ENCODE results near the gene TRHDE.

TRHDE gene

DNA sequence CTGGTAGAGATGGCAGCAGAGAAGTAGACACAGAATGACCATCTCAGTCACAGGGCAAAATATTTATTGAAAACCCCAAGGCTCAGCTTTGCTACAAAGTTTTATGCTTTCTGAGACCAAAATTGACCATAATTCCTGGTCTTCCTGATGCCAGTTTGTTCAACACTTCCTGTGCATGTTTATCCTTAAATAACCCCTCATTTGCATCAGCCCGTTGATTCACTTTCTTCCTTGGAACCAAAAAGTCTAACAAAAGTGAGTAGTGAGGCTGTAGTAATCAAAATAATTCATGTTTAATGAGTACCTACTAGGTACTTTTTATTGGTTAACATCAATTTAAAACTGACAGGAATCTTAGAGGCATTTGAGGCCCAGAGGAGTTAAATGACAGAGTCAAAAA, 51.7 kb downstream of the TRHDE start:
- no peak for DNase-seq (ENCODE audit: low read depth)

GRCh38 chr12:72330301-72330700, 58.1 kb downstream of the TRHDE start:
- DNase-seq (ENCODE audit: low read depth): no peak

GRCh38 chr12:72330784-72331183, 58.6 kb downstream of the TRHDE start:
- no peak for DNase-seq (ENCODE audit: low read depth)

DNA sequence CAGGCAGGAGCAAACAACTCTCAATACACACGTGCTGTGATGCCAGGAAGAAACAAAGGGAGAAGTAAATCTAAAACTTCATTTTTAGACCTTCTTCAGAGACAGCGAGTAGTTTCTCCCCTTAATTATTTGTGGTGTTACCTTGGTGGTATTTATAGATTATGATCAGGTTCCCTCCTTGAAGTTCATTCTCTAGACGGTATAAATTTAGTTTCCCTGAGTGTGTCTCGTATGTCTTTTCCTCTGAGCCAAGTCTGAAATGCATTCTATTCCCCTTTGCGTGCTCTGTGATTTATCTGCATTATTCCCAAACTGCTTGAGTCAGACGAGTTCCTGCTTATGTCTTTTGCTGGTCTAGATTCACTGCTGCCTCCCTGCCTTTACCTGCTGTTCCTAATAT, 65.2 kb downstream of the TRHDE start:
- DNase-seq (ENCODE audit: low read depth): no peak

DNA sequence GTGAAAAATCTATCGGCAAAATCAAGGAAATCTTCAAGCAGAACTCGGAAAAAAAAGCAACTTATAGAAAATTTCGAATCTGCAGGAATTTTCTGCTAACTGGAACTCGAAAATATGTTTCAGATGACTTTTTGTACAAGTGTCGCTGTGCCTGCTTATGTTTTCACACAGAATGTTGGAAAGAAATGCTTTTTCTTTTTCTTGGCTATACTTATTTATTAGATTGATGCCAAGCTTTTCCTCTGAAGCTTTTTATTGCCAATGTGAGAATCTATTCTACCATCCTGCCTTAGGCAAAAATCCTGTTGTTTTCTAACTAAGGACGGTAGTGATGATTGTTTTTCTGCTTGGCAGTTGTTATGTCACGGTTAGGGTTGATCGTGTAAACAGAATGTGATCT, 65.8 kb downstream of the TRHDE start:
- no peak for DNase-seq (ENCODE audit: low read depth)

GRCh38 chr12:72338437-72338836, 66.3 kb downstream of the TRHDE start:
- no peak for DNase-seq (ENCODE audit: low read depth)

DNA sequence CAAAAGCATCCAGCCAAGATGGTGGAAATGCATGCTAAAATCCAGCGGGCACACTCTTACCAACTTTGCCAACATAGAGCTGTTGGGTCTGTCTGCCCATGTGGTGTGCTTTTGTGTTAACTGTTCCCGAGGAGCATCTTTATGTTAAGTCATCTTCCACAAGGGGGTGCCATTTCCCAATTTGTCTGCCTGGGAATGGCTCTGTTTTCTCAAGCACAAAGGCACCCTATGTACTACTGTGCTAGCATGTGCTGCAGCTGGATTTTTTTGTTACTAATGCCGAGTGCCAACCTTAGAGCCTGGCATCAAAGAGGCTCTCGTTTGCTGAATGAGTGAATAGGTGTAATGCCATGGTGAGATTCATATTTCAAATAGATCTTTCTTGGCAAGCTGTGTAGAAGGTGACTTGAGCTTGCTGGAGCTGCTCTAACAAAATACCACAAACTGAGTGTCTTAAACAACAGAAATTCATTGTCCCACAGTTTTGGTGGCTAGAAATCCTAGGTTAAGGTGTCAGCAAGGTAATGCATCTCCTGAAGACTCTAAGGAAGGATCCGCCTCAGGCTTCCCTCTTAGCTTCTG, 74.3 kb downstream of the TRHDE start:
- DNase-seq (ENCODE audit: low read depth): no peak

GRCh38 chr12:72349491-72349890, 77.3 kb downstream of the TRHDE start:
- DNase-seq (ENCODE audit: low read depth): no peak

GRCh38 chr12:72359416-72359815, 87.2 kb downstream of the TRHDE start:
- DNase-seq (ENCODE audit: low read depth): no peak

DNA sequence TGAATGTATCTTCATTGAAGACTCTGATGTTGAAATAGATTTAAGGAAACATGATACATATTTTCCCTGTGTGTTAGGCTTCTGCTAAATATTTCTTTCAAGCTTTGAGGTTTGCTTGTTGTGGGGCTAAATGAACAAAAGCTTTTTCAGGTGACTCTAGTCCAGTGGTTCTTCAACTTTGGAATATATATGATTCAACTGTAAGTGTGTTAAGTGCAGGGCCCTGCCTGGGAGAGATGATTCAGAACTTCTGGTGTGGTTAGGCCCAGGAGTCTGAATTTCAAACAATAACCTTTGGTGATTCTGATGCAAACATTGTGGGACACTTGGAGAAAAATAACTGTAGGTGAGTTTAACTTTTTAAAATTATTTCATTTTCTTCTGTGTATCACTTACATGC, 93.0 kb downstream of the TRHDE start:
- no peak for DNase-seq (ENCODE audit: low read depth)

GRCh38 chr12:72366255-72366654, 94.1 kb downstream of the TRHDE start:
- DNase-seq (ENCODE audit: low read depth): no peak

GRCh38 chr12:72368298-72368697, 96.1 kb downstream of the TRHDE start:
- no peak for DNase-seq (ENCODE audit: low read depth)

- no peak for DNase-seq (ENCODE audit: low read depth)
Observed at GRCh38 chr12:72368719-72369422, 96.7 kb downstream of the TRHDE start.

DNA sequence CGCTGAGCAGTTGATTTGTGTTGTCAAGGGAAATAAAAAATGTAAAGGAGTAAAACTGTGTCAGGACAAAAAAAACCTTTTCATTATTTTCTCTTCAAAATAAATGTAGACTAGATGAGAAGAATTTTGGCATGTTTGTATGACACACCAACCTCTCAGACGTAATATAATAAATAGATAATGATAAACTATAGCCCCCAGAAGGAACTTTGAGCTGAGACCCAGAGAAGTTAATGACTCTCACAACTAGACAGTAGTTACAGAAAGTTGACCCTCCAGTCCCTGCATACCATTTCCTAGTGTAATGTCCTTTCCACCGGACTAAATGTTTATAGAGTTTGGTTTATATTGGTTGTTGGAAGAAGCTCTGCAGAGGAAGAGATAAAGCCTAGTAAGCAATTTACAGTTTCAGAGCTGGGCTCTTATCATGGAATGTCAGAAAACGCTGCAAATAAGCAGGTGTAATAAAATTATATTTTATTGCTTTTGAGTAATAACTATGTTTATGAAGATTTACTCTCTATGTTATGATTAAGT, 97.3 kb downstream of the TRHDE start:
- DNase-seq (ENCODE audit: low read depth): no peak

DNA sequence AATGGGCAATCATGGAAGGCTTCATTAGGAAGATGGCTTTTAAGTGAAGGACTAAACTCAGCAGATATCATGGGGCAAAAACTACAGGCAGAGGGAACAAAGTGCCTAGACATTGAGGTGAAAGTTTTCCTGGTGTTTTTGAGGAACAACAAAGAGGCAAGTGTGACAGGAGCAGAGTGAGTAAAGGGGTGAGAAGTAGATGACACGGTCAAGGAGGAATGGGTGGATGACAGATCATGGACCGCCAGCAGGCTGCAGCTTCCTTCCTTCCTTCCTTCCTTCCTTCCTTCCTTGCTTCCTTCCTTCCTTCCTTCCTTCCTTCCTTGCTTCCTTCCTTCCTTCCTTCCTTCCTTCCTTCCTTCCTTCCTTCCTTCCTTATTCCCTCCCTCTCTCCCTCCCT, 108.3 kb downstream of the TRHDE start:
- no peak for DNase-seq (ENCODE audit: low read depth)

GRCh38 chr12:72388322-72388721, 116.2 kb downstream of the TRHDE start:
- no peak for DNase-seq (ENCODE audit: low read depth)

- DNase-seq (ENCODE audit: low read depth): no peak
Observed at GRCh38 chr12:72390146-72390545, 118.0 kb downstream of the TRHDE start.

DNA sequence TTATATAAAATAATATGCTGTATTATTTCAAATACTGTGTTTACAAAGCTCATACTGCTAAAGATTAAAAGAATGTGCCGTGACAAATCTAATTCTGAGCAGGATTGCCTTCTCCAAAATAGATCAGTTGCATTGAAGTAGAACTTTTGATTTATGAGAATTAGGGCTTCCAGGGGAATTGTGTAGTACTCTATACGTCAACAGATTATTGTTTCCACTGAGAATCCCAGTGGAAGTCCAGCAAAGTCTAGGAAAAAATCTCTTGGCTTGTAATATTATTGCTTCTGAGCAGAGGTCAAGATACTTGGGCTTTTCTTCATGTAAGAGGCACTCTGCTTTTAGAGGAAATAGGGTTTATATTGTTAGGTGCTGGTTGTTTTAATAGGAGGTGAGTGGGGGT, 133.9 kb downstream of the TRHDE start:
- no peak for DNase-seq (ENCODE audit: low read depth)

- no peak for DNase-seq (ENCODE audit: low read depth)
Observed at GRCh38 chr12:72432037-72432604, 160.0 kb downstream of the TRHDE start.

- DNase-seq (ENCODE audit: low read depth): no peak
Observed at GRCh38 chr12:72433298-72433697, 161.1 kb downstream of the TRHDE start.

- no peak for DNase-seq (ENCODE audit: low read depth)
Observed at GRCh38 chr12:72434999-72435398, 162.8 kb downstream of the TRHDE start.

GRCh38 chr12:72442217-72442616, 170.0 kb downstream of the TRHDE start:
- DNase-seq (ENCODE audit: low read depth): no peak

DNA sequence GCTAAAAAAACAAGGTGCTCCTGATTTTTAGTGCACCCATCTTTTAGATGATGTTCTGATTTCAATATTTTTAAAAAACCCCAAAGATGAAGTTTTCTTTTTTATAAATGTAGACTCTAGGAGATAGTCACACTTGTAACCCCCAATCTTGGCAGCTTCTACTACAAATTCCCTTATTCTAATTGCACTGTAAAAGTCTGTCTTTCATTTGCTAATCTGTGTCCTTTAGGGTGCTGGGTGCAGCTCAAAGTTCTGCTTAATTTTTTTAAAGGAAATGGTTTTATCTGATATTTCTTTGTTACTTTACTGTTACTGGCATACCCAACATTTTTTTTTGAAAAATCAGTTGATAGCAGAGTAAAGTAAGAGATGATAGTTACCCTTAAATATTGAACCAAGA, 172.0 kb downstream of the TRHDE start:
- DNase-seq (ENCODE audit: low read depth): no peak

Measured in T follicular helper cell (primary cell).